Measurements from ENCODE around the gene CST3.

Gene CST3

GRCh38 chr20:23679133-23680092 is 41.7 kb upstream of the CST3 start:
- TF ChIP-seq CTCF (IDR thresholded peaks at IDR 0.05; ENCODE audit: low read depth, low read length, missing control alignments): no peak
- no peak overlapping the region for H3K4me3 ChIP-seq (ENCODE audit: low read depth, low read length)
- no peak for DNase-seq (ENCODE audit: low read depth)

GRCh38 chr20:23673209-23673608 is 35.5 kb upstream of the CST3 start:
- TF ChIP-seq CTCF (IDR thresholded peaks at IDR 0.05; ENCODE audit: low read depth, low read length, missing control alignments): no peak
- H3K4me3 ChIP-seq (ENCODE audit: low read depth, low read length): no peak overlapping the region
- DNase-seq (ENCODE audit: low read depth): no peak

GRCh38 chr20:23672158-23672557 is 34.4 kb upstream of the CST3 start:
- no peak for TF ChIP-seq CTCF (IDR thresholded peaks at IDR 0.05; ENCODE audit: low read depth, low read length, missing control alignments)
- DNase-seq (ENCODE audit: low read depth): no peak
- no peak overlapping the region for H3K4me3 ChIP-seq (ENCODE audit: low read depth, low read length)

GRCh38 chr20:23671479-23671878 is 33.7 kb upstream of the CST3 start:
- DNase-seq (ENCODE audit: low read depth): no peak
- TF ChIP-seq CTCF (IDR thresholded peaks at IDR 0.05; ENCODE audit: low read depth, low read length, missing control alignments): no peak

GRCh38 chr20:23670361-23670760 is 32.6 kb upstream of the CST3 start:
- DNase-seq (ENCODE audit: low read depth): no peak
- no peak overlapping the region for H3K4me3 ChIP-seq (ENCODE audit: low read depth, low read length)
- no peak for TF ChIP-seq CTCF (IDR thresholded peaks at IDR 0.05; ENCODE audit: low read depth, low read length, missing control alignments)

More at GRCh38 chr20:23671479-23671878, 33.7 kb upstream of the CST3 start:
- no peak overlapping the region for H3K4me3 ChIP-seq (ENCODE audit: low read depth, low read length)

GRCh38 chr20:23669866-23670265 is 32.1 kb upstream of the CST3 start:
- no peak overlapping the region for H3K4me3 ChIP-seq (ENCODE audit: low read depth, low read length)
- TF ChIP-seq CTCF (IDR thresholded peaks at IDR 0.05; ENCODE audit: low read depth, low read length, missing control alignments): no peak
- no peak for DNase-seq (ENCODE audit: low read depth)

- TF ChIP-seq CTCF (IDR thresholded peaks at IDR 0.05; ENCODE audit: low read depth, low read length, missing control alignments): no peak
- H3K4me3 ChIP-seq (ENCODE audit: low read depth, low read length): no peak overlapping the region
- no peak for DNase-seq (ENCODE audit: low read depth)
Measured at GRCh38 chr20:23669327-23669726, 31.6 kb upstream of the CST3 start.

Data from GM12864 (cell line).